Measurements from ENCODE around the gene PC. TPM values are rescaled to one million over a fixed set of nuclear protein-coding genes. Genes with fewer than 3 reads are reported as not detected.
A peak's percentile ranks its signal among the peaks of the same experiment; 100 is the strongest.

PC gene
- total RNA-seq, 4 donors from 2014 or later, result 4.7 to 7.0 (median 5.6) TPM

DNA sequence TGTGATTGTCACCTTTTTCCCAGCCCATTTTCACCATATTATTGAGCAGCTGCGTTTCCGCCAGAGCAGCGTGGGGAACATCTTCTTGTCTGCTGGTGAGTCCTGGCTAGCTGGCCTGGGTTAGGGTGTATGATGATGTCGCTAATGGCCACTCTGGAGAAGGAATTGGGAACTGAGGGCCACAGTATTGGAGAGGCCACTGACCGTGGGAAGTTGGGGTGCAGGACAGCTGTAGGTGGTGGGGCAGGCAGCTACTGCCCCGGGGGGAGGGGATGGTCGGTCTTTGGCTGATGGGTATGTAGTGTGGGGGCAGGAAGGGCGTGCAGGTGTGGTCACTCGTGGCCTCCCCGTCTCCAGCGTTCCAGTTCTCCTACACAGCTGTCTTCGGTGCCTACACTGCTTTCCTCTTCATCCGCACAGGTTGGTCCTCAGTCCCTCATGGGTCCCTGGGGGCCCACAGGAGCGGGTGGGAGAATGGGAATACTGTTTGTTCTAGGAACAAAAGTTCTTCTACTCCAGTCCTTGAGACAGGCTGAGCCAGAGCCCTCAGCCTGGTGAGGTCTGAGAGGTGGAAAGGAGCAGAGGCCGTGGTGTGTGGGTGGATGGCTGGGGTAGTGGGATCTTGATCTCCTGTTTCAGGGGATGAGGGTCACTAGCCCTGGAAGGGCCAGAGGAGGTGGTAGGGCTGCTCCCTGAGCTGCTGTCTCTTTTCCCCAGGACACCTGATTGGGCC, 112.9 kb downstream of the PC start:
- no peak overlapping the region for H3K4me3 ChIP-seq
- peaks cover 3 to 47% (median 20%) of the 10 kb centered on the region in 3 donors for H3K4me1 ChIP-seq
- H3K9me3 ChIP-seq, result no peaks in the 10 kb centered on the region
- no peak overlapping the region for H3K27ac ChIP-seq
- TF ChIP-seq EP300 (IDR thresholded peaks at IDR 0.05) (no peak), POLR2AphosphoS5 (IDR thresholded peaks at IDR 0.05) (no peak), POLR2A (IDR thresholded peaks at IDR 0.05) (no peak), CTCF (IDR thresholded peaks at IDR 0.05) (no peak)
- peaks cover 0 to 55% of the 10 kb centered on the region in 2 donors for H3K36me3 ChIP-seq
- 100% methylated on average over 2 of the region's 15 CpGs; no CpG with 5 or more reads in 1 of the 2 donors for WGBS, 2 donors (ENCODE audit: low coverage in 1 of 2)
- ATAC-seq, result no peak
- no peaks in the 10 kb centered on the region for H3K27me3 ChIP-seq

DNA sequence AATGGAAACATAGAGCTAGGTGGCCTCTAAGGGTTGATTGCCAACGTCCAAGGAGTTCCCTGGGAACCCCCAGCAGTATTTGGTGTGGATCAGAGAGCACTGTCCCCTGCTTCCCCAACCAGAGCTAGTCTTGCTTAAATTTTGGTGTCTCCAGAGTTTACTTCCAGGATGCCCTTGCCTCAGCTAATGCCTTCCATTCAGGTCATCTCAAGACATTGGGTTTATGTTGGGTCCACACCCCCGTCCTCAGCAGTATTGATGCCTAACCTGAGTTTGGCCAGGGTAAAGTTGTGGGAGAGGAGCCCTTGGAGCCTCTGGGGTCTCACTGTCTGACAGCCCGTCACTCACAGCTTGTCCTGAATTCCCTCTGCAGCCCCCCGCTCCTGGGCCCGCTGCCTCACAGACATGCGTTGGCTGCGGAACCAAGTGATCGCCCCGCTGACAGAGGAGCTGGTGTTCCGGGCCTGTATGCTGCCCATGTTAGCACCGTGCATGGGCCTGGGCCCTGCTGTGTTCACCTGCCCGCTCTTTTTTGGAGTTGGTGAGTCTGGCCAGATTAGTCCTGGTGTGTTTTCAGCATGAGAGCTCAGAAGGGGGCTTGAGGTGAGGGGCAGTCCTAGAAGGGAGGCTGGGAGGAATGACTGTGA, 113.6 kb downstream of the PC start:
- Histone ChIP-seq H3K27ac (peak overlapping the region in 2 of 4 donors; percentile 98), H3K4me1 (peaks cover 3 to 54% (median 20%) of the 10 kb centered on the region in 3 donors)

DNA sequence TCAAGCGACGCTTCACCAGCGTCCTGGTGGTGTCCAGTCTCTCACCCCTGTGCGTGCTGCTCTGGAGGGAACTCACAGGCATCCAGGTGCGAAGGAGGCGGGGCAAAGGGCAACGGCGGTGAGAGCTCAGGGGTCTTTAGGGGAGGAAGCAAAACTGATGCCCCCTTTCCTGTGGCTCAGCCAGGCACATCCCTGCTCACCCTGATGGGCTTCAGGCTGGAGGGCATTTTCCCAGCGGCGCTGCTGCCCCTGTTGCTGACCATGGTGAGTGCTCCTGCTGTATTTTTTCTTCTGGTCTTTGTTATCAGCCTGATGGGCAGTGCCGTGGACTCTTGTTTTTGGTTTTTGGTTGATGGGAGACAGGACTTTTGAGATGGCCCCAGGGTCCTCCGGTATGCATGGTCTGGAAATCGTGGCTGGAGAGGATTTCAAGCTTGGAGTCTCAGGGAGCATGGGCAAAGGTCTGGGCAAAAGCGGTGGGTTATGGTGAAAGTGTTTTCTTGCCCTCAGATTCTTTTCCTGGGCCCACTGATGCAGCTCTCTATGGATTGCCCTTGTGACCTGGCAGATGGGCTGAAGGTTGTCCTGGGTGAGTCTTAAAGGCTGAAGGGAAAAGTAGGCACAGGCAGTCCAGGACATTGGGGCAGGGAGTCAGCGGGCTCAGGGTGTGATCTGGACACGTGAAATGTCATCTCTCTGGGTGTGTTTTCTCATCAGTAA, 114.2 kb downstream of the PC start:
- Histone ChIP-seq H3K27me3 (no peaks in the 10 kb centered on the region), H3K4me3 (peak overlapping the region; percentile 80 to 93), H3K27ac (peak overlapping the region; percentile 97 to 99 (median 98)), H3K36me3 (peaks cover 0 to 50% of the 10 kb centered on the region in 2 donors), H3K9me3 (no peaks in the 10 kb centered on the region), H3K4me1 (peaks cover 3 to 54% (median 20%) of the 10 kb centered on the region in 3 donors)
- no peak for TF ChIP-seq CTCF (IDR thresholded peaks at IDR 0.05)
- no peak for TF ChIP-seq POLR2AphosphoS5 (IDR thresholded peaks at IDR 0.05)
- TF ChIP-seq POLR2A (IDR thresholded peaks at IDR 0.05), result no peak
- TF ChIP-seq EP300 (IDR thresholded peaks at IDR 0.05), result no peak
- WGBS, 2 donors (ENCODE audit: low coverage in 1 of 2), result 12 to 29% methylated on average over 4 to 9 of the region's 16 CpGs
- no peak for ATAC-seq

More for the DNA sequence above, 113.6 kb downstream of the PC start:
- ATAC-seq, result no peak
- TF ChIP-seq CTCF (IDR thresholded peaks at IDR 0.05) (no peak), POLR2A (IDR thresholded peaks at IDR 0.05) (no peak), EP300 (IDR thresholded peaks at IDR 0.05) (no peak), POLR2AphosphoS5 (IDR thresholded peaks at IDR 0.05) (no peak)
- H3K36me3 ChIP-seq, result peaks cover 0 to 50% of the 10 kb centered on the region in 2 donors
- H3K4me3 ChIP-seq, result peak overlapping the region in 1 of 2 donors; percentile 80
- H3K9me3 ChIP-seq, result no peaks in the 10 kb centered on the region
- H3K27me3 ChIP-seq, result no peaks in the 10 kb centered on the region
- WGBS, 2 donors (ENCODE audit: low coverage in 1 of 2), result 55 to 88% methylated on average over 3 to 5 of the region's 12 CpGs

DNA sequence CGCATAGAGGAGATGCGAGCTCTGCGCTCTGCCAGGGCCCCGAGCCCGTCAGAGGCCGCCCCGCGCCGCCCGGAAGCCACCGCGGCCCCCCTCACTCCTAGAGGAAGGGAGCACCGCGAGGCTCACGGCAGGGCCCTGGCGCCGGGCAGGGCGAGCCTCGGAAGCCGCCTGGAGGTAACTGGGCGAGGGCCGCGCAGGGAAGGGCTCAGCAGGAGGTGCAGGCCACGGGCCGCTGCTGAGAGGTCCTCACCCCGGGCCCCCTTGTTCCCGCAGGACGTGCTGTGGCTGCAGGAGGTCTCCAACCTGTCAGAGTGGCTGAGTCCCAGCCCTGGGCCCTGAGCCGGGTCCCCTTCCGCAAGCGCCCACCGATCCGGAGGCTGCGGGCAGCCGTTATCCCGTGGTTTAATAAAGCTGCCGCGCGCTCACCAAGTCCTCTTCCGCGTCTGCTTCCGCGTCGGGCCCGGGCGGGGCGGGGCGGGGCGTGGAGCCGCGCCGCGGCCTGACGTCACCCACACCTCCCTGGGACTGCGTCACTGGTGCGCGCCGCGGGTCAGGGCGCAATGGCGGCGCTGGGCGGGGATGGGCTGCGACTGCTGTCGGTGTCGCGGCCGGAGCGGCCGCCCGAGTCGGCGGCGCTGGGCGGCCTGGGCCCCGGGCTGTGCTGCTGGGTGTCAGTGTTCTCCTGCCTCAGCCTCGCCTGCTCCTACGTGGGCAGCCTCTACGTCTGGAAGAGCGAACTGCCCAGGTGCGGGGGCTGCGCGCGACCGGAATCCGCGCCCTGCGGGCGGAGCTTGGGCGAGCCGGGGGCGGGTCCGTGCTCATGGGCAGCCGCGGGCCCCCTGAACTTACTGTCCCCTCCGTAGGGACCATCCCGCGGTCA, 115.0 kb downstream of the PC start, which contains the start of gene RCE1:
TSS of gene RCE1 (plus strand) at position 546 of the 880 bp plus-strand sequence. CDS start at position 561, 15 bp downstream.
- no peaks in the 10 kb centered on the region for H3K9me3 ChIP-seq
- no peaks in the 10 kb centered on the region for H3K27me3 ChIP-seq
- no CpG with 5 or more reads among the region's 98 CpGs for WGBS, 2 donors (ENCODE audit: low coverage in 1 of 2)
- H3K4me1 ChIP-seq, result peaks cover 3 to 54% (median 20%) of the 10 kb centered on the region in 3 donors
- H3K27ac ChIP-seq, result peak within 1 kb of the TSS; percentile 97 to 99 (median 98)
- H3K36me3 ChIP-seq, result peaks cover 0 to 48% of the 10 kb centered on the region in 2 donors
- peak; percentile 96 for ATAC-seq
- TF ChIP-seq POLR2AphosphoS5 (IDR thresholded peaks at IDR 0.05) (peak; percentile 96), EP300 (IDR thresholded peaks at IDR 0.05) (no peak), POLR2A (IDR thresholded peaks at IDR 0.05) (peak; percentile 97 to 98), CTCF (IDR thresholded peaks at IDR 0.05) (peak in 2 of 4 experiments; percentile 4 to 13)
- peak within 1 kb of the TSS; percentile 80 to 93 for H3K4me3 ChIP-seq
